Islet precursor cell (in vitro differentiated cells): ENCODE data around the gene PTPRK.
"Not testable (repeated sequence)": the region's sequence is repeated elsewhere in the genome, so short reads cannot be mapped to it uniquely, and the experiment has no call there.

Source experiments
- DNase-seq: peaks from one replicate; pipeline ENCODE4 v3.0.0-alpha.2; 2018

The PTPRK gene

DNA sequence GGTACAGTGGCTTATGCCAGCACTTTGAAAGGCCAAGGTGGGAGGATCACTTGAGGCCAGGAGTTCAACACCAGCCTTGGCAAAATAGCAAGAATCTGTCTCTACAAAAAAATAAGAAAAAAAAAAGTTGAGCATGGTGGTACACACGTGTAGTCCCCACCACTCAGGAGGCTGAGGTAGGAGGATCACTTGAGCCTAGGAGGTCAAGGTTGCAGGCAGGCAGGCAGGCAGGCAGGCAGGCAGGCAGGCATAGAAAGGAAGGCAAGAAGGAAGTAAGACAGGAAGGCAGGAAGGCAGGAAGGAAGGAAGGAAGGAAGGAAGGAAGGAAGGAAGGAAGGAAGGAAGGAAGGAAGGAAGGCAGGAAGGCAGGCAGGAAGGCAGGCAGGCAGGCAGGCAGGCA, 85.6 kb downstream of the PTPRK start:
- not testable (repeated sequence) for DNase-seq

DNA sequence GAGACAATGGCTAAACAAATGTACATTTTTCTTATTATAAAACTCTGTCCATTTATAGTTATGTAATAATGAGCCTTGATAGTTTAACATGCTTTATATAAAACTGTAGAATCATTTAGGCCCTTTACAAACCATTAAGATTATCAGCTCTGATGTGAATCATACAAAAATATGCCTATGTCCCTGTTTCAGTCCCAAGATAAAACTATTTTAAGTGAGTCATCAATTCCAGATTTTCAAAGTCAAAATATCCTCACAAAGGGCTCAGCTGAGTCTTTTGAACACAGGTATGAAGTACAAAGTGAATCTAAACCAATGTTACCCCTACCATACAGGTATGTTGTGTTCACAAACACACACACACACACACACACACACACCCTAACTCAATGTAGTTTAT, 88.0 kb downstream of the PTPRK start:
- DNase-seq, result no peak

DNA sequence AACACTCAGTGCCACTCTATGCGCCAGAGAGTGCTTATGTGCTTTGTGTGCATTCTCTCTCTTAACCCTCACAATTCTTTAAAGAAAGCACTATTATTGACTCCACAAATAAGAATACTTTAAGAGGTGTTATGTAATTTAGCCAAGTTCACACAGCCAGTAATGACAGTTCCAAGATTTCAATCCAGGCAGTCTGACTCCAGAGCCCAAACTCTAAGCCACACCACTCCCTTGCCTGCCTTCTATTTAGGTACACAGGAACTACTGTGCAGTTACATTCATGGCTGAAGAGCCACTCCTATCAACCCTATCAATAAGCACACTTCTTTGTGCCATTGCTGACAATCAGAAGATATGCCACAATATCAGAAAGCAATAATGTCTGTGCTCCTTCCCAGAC, 93.3 kb downstream of the PTPRK start:
- DNase-seq, result no peak

- DNase-seq, result no peak
Measured at GRCh38 chr6:128425856-128426255, 94.5 kb downstream of the PTPRK start.

GRCh38 chr6:128422871-128423270, 97.5 kb downstream of the PTPRK start:
- DNase-seq, result no peak

DNA sequence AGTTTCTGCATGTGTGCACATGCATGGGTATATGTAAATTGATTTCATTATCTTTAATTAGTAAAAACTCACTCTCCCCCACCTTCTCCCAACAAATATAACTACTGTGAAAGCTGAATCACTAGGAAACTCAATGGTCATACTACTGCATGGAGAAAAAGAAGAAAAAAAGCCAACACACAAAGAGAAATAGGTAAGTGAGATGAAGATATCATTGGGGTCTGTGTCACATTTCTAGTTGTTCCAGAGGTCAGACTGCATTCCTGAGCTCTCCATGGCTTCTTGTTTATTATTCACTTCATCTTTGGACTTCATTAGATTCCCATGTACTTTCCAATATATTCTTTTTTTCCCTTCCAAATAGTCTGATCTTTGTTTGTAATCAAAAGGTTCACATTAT, 98.2 kb downstream of the PTPRK start:
- DNase-seq, result no peak

- no peak for DNase-seq
Measured at GRCh38 chr6:128421788-128422187, 98.6 kb downstream of the PTPRK start.

DNA sequence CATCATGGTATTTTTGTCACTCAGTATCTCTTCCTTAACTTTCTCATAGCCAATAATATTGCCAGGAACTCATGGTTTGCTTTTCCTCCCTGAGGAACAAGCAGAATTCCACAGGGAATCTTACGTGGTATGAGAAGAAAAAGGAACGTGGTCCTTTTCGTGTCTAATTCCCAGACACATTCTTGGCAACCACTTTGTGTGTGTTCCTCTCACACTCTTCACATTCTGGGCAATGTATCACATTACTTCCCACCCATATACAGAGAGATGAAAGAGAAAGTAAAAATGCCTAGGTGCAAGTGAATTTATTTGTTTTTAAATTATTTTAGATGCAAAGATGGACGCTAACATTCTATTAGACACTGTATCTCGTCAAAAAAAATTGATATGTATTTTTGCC, 102.7 kb downstream of the PTPRK start:
- no peak for DNase-seq

DNA sequence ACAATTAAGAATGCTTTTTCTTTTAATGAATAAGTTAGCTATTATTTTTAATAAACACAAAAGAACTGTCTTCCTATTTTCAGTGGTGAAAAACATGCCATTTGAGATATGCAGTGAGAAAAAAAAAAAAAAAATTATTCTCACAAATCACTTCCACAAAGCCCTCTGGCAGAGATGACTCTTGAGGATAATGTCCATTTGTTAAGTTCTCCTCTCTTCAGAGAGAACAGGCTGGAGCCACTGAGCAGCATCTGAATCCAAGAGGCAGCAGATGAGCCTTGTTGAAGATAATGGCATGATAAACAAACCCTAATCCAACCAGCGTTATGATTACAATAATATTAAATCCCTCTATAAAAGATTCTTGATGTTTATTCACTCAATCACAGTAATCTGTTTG, 105.0 kb downstream of the PTPRK start:
- DNase-seq, result no peak

- no peak for DNase-seq
Measured at GRCh38 chr6:128414943-128415342, 105.5 kb downstream of the PTPRK start.

DNA sequence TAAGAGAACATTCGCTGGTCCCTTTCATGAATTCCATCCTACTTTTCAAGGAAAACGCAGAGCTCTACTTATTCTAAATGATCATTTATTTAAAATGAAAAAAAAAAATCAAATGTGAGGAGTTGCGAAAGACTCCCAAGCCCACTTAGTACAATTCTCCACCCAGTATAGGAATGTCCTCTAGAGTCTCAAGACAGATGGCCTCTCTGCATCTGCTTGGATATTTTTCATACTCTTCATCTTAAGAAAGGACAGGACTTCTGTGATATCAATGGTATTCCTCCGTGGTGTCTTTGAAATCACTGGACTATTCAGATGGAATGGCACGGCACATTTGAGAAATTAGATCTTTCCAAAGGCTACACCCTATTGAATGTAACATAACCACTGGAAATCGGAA, 107.1 kb downstream of the PTPRK start:
- DNase-seq, result no peak

- DNase-seq, result peak; percentile 52
Measured at GRCh38 chr6:128412680-128413079, 107.7 kb downstream of the PTPRK start.

- no peak for DNase-seq
Measured at GRCh38 chr6:128410584-128410983, 109.8 kb downstream of the PTPRK start.

GRCh38 chr6:128409003-128409402, 111.4 kb downstream of the PTPRK start:
- DNase-seq, result no peak

DNA sequence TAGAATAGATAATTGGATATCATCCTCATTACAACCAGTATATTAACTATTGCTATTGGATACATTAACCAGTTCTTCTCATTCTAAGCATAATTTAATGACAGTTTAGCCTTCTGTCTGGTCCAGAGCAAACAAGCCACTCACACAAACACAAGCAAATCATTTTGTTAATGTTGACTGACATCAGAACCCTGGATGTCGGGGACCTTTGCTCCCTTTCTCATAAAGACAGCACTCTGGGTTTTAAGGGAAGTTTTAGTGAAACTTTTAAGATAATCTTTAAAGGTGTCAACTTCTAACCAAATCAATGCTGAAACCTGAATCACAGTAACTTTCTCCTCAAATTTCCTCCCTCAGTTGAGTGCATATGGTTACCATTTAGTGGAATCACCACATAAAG, 113.9 kb downstream of the PTPRK start:
- no peak for DNase-seq

- no peak for DNase-seq
Measured at GRCh38 chr6:128403618-128404444, 116.6 kb downstream of the PTPRK start.

GRCh38 chr6:128400875-128401274, 119.5 kb downstream of the PTPRK start:
- no peak for DNase-seq

GRCh38 chr6:128397996-128398395, 122.4 kb downstream of the PTPRK start:
- DNase-seq, result no peak

DNA sequence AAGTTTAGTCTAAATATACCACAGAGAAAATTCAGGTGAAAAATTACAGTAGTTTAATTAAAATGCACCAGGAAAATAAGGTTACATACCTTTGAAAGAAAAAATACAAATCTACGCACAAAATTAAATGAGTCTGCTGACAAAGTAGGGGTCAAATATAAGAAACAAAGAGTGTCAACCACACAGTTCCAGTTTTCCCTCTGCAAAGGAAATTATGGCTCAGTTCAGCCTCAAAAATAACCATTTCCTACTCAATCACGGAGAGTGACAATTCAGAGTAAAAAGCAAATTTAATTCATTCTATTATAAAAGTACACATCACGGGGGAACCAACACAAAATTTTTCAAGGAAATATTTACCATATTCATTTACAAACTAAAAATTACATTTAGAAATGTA, 124.8 kb downstream of the PTPRK start:
- DNase-seq, result no peak

- DNase-seq, result no peak
Measured at GRCh38 chr6:128395188-128395587, 125.2 kb downstream of the PTPRK start.

DNA sequence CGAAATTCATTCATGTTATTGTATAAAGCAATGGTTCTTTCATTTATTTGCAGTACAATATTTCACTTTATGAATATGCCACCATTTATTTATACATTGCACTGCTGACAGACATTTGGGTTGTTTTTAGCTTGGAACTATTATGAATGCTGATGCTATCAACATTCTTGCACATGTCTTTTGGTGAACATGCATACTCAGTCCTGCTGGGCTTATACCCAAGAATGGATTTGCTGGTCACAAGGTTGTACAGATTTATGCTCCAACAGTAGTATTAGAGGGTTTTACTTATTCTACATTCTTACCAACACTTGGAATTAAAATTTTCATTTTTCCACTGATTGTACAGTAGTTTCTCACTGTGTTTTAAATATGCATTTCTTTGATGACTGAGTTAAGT, 126.2 kb downstream of the PTPRK start:
- no peak for DNase-seq

DNA sequence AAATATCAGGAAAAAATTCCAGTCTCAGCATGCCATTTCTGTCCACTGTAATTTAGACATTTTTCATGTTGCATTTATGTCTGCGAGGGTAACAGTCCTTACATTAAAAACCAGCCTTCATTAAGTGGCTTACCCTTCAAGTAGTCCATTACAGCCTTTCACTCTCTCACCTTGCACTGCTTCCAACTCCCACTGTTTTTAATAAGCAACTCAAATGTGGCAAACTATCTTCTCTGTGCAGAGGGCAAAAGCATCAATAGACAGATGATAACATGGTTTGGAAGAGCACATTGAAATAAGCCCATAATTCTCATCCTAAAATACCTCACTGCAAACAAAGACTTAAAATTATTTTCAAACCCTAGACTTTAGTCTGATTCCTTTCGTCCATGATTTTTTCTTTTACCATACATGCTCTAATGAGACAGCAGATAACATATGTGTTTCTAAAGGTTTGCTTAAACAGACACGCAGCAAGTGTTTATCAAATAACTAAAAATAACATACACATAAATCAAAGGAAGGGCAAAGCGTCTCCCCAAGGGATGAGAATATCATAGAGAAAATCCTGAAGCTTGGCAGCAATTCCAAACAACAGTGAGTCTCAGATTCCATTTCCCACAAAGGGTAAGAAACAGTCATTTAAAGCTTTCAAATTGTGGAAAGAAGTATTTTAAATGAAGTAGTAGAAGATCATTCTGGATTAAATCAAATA, 130.4 kb downstream of the PTPRK start:
- no peak for DNase-seq

DNA sequence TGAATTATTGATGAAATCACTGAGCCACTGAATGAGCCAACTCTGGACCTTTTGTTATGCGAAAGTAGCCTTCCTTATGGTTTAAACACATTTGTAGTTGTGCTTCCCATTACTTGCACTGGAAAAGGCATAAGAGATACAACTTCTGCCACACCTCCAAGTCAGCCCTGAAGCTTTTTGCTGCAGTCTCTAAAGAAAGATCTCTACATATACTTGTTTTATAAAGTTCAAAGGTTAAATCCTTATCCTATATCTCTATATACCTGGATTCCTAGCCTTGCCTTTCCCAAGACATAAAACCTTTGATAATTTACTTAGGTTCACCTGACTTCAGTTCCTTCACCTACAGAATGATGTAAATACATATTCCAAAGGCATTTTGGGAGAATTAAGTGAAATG, 132.0 kb downstream of the PTPRK start:
- no peak for DNase-seq

GRCh38 chr6:128380891-128381290, 139.5 kb downstream of the PTPRK start:
- DNase-seq, result no peak

GRCh38 chr6:128379577-128379976, 140.8 kb downstream of the PTPRK start:
- no peak for DNase-seq
